Right lobe of liver (tissue), 6 donors: Measurements from ENCODE around the gene EOMES. TPM values are rescaled to one million over a fixed set of nuclear protein-coding genes. Genes with fewer than 3 reads are reported as not detected.

Experiments used
- ATAC-seq, 4 donors: fragments of 200-7000 bp; cut with Tn5 transposase; one replicate each; pipeline ENCODE4 v1.9.1; 2020; ENCODE audit warnings: mild to moderate bottlenecking in 4 of 4, moderate library complexity in 4 of 4
- DNase-seq, 3 donors: peaks; one replicate each; pipeline ENCODE4 v3.0.0-alpha.2; 2020
- H3K27ac ChIP-seq, 3 donors: fragments of 200-600 bp; one replicate each; pipeline ENCODE4 v1.8.0; 2022
- H3K27me3 ChIP-seq, 2 donors: fragments of 200-600 bp; one replicate each; pipeline ENCODE4 v1.8.0; 2022
- H3K36me3 ChIP-seq, 4 donors: fragments of 200-600 bp; sonication (generic) in 1 of 4; one replicate each; pipeline versions ENCODE4 v1.5.1 to v1.8.0; 2017 to 2022; ENCODE audit warnings: control low read depth in 1 of 4
- H3K4me1 ChIP-seq, 4 donors: fragments of 200-600 bp; sonication (generic) in 1 of 4; one replicate each; pipeline versions ENCODE4 v1.5.1 to v1.8.0; 2017 to 2022; ENCODE audit warnings: control low read depth in 1 of 4
- H3K4me3 ChIP-seq, 3 donors: fragments of 200-600 bp; one replicate each; pipeline ENCODE4 v1.8.0; 2022
- H3K9me3 ChIP-seq, 4 donors: fragments of 200-600 bp; sonication (generic) in 1 of 4; one replicate each; pipeline versions ENCODE4 v1.5.1 to v1.8.0; 2017 to 2022; ENCODE audit warnings: control low read depth in 1 of 4
- POLR2A ChIP-seq: fragments of 450-650 bp; IDR thresholded peaks from one replicate; pipeline ENCODE4 v1.6.1; 2017; ENCODE audit warnings: antibody characterized with exemption, mild to moderate bottlenecking
- WGBS: methylation state at CpG from one replicate; pipeline ENCODE4 v1.1.6; 2018; ENCODE audit warnings: low coverage, low lambda C conversion rate; ENCODE audit not compliant: insufficient coverage; ENCODE audit errors: missing lambda C conversion rate; 5-methylcytosine and 5-hydroxymethylcytosine counted together
- intact Hi-C, 2 donors: fragments of 100-400 bp; cut with DNase I; formaldehyde crosslinking; loops; one replicate each; pipeline versions ENCODE4 v1.11.2 to v1.14.1; 2022
- total RNA-seq, 6 experiments: library from RNA; depleted of rRNA in 2 of 6; stranded (reverse); fragments of >200 nt in 2 of 6; fragmentation: NEBNext Ultra II Directional in 3 of 6; extraction: Animal tissue kit (Norgen Biotek cat#: 25700) in 3 of 6; gene quantifications; one replicate each; pipeline versions ENCODE4 v1.1.0 to v1.2.4, GENCODE V29; 2016 to 2023
- TF ChIP-seq, protein P1 (sequence below), 4 donors: fragments of 200-600 bp in 3 of 4; fragments of 450-650 bp in 1 of 4; IDR thresholded peaks; one replicate each; pipeline versions ENCODE4 v1.5.1 to v1.8.0; 2016 to 2022; ENCODE audit warnings: antibody characterized with exemption in 4 of 4, mild to moderate bottlenecking in 2 of 4
- donor health status: DM: no; HTN: yes; CAD: no.
- donor health status: DM: no; HTN: no; CAD: no.
- donor health status: DM: no; HTN: no; CAD: no.
- donor health status: DM: no; HTN: yes; CAD: no.
- donor health status: DM: no; HTN: yes; CAD: no.

EOMES gene
- total RNA-seq, 6 experiments from 2014 or later = 0.11 to 1.0 (median 0.33) TPM

DNA sequence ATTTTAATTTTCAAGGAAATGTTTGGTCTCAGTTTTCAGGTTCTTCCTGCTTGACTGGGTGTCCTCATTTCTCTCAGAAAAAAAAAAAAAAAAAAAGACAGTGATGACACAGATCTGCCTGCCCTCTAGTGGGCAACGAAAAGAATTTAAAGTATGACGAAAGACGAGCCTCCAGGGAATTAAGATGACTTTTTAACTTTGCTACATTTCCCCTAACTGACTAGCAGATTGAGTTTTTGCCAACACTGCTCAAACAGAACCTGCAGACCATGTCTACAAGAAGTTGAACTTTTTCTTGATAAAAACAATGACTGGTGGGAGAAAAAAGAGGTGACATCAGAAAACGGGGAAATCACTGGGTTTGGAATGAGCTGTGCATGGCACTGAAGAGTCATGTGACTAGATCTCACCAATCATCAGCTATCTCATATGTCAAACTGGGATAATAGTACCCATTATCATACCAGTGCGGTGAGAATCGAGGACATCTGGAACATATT is 40.8 kb downstream of the EOMES start:
- DNase-seq = no peak
- Histone ChIP-seq H3K27ac (no peak overlapping the region), H3K36me3 (no peaks in the 10 kb centered on the region), H3K4me3 (peak overlapping the region in 1 of 3 donors; percentile 13), H3K9me3 (no peaks in the 10 kb centered on the region), H3K27me3 (no peaks in the 10 kb centered on the region), H3K4me1 (no peaks in the 10 kb centered on the region)
- no peak for TF ChIP-seq POLR2A
- TF ChIP-seq, protein P1, sequence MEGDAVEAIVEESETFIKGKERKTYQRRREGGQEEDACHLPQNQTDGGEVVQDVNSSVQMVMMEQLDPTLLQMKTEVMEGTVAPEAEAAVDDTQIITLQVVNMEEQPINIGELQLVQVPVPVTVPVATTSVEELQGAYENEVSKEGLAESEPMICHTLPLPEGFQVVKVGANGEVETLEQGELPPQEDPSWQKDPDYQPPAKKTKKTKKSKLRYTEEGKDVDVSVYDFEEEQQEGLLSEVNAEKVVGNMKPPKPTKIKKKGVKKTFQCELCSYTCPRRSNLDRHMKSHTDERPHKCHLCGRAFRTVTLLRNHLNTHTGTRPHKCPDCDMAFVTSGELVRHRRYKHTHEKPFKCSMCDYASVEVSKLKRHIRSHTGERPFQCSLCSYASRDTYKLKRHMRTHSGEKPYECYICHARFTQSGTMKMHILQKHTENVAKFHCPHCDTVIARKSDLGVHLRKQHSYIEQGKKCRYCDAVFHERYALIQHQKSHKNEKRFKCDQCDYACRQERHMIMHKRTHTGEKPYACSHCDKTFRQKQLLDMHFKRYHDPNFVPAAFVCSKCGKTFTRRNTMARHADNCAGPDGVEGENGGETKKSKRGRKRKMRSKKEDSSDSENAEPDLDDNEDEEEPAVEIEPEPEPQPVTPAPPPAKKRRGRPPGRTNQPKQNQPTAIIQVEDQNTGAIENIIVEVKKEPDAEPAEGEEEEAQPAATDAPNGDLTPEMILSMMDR (IDR thresholded peaks at IDR 0.05) = peak; percentile 59 to 71 (median 64)
- 0% methylated on average over 4 of the region's 6 CpGs for WGBS
- intact Hi-C loops = no loop called here
- ATAC-seq = peak; percentile 73 to 94 (median 88)

DNA sequence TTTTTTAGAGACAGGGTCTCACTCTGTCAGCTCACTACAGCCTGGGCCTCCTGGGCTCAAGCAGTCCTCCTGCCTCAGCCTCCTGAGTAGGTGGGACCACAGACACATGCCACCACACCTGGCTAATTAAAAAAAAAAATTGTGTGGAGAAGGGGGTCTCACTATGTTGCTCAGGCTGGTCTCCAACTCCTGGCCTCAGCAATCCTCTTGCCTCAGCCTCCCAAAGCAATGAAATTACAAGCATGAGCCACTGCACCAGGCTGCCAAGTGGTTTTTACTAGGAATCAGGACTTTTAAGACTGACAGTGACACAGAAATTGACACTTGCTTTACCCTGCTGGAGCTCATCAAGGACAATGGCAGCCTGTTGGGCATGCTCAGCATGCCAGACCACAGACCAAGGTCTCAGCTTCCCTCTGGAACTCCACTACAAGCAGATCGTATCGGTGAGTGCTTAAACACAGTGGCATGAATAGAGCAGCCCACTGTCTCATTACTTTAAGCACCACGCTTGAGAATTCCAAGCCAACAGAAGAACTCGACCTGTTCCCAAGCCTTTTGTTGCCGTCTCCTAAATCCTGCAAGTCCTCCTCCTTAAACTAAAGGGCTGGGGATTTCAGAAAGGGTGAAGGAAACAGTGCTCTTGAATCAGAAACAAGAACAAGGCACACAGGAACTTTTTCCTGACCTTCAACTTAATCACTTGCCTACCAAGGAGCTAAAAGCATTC is 41.4 kb downstream of the EOMES start:
- Histone ChIP-seq H3K27me3 (no peaks in the 10 kb centered on the region), H3K27ac (no peak overlapping the region), H3K4me1 (no peaks in the 10 kb centered on the region), H3K9me3 (no peaks in the 10 kb centered on the region), H3K36me3 (no peaks in the 10 kb centered on the region), H3K4me3 (no peak overlapping the region)
- WGBS = 30% methylated on average over 3 of the region's 5 CpGs
- no peak for DNase-seq
- intact Hi-C loops = no loop called here
- TF ChIP-seq, protein P1 (IDR thresholded peaks at IDR 0.05) = no peak
- no peak for TF ChIP-seq POLR2A
- peak in 3 of 4 donors; percentile 11 to 14 (median 12) for ATAC-seq

DNA sequence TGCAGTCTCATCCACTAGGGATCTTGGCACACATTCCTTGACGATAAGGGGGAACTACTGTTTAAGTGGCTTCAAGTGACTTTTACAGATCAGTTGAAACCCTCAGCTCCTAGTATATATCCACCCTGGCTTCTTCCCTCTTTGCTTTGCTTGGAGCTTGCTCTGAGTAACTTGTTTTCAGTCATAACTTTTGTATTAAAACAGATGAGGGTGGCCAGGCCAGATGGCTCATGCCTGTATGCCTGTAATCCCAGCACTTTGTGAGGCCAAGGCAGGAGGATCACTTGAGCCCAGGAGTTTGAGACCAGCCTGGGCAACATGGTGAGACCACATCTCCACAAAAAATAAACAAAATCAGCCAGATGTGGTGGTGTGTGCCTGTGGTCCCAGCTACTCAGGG is 42.4 kb downstream of the EOMES start:
- TF ChIP-seq, protein P1 (IDR thresholded peaks at IDR 0.05) = no peak
- no peak for TF ChIP-seq POLR2A
- Histone ChIP-seq H3K27ac (no peak overlapping the region), H3K9me3 (no peaks in the 10 kb centered on the region), H3K36me3 (no peaks in the 10 kb centered on the region), H3K4me1 (no peaks in the 10 kb centered on the region), H3K4me3 (no peak overlapping the region), H3K27me3 (no peaks in the 10 kb centered on the region)
- ATAC-seq (no peak), DNase-seq (no peak)
- 45% methylated on average over 1 of the region's 1 CpG for WGBS
- intact Hi-C loops = no loop called here

DNA sequence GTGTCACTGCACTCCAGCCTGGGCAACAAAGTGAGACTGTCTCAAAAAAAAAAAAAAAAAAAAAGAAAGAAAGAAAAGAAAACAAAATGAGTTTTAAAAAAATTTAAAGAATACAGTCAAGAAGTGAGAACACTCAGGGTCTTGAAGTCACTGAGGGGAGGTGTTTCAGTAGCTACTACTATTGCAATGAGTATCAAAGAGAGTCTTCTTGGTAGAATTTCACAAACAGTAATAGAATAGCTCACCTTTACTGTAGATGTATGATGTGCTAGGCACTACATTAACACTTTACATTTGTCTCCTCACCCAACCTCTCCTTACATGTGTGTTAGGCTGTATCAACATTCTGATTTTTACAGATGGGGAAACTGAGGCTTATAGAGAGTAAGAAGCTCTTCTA is 43.9 kb downstream of the EOMES start:
- ATAC-seq = no peak
- no peak overlapping the region for H3K4me3 ChIP-seq
- intact Hi-C loops = no loop called here
- H3K9me3 ChIP-seq = no peaks in the 10 kb centered on the region
- H3K4me1 ChIP-seq = no peaks in the 10 kb centered on the region
- TF ChIP-seq, protein P1 (IDR thresholded peaks at IDR 0.05) = no peak
- no peak for TF ChIP-seq POLR2A
- DNase-seq = no peak
- no peaks in the 10 kb centered on the region for H3K36me3 ChIP-seq
- H3K27ac ChIP-seq = no peak overlapping the region
- H3K27me3 ChIP-seq = no peaks in the 10 kb centered on the region
